Glutamatergic neuron (in vitro differentiated cells): ENCODE results near the gene PRODH2. TPM values are rescaled to one million over a fixed set of nuclear protein-coding genes. Genes with fewer than 3 reads are reported as not detected.

Experiments used
- DNase-seq: peaks from one replicate; pipeline ENCODE4 v3.0.0; 2022
- H3K27ac Mint-ChIP-seq: one replicate; pipeline ENCODE4 v1.8.0; 2020; ENCODE audit warnings: mild to moderate bottlenecking, mixed read lengths, inconsistent platforms; ENCODE audit not compliant: unreplicated experiment
- H3K27me3 Mint-ChIP-seq: one replicate; pipeline ENCODE4 v1.8.0; 2020; ENCODE audit warnings: mild to moderate bottlenecking, moderate library complexity, mixed read lengths, inconsistent platforms; ENCODE audit not compliant: unreplicated experiment
- H3K36me3 Mint-ChIP-seq: one replicate; pipeline ENCODE4 v1.8.0; 2020; ENCODE audit warnings: mild to moderate bottlenecking, mixed read lengths, inconsistent platforms; ENCODE audit not compliant: unreplicated experiment
- H3K4me1 Mint-ChIP-seq: one replicate; pipeline ENCODE4 v1.8.0; 2020; ENCODE audit warnings: mild to moderate bottlenecking, low read depth, mixed read lengths, inconsistent platforms; ENCODE audit not compliant: unreplicated experiment
- H3K4me3 Mint-ChIP-seq: one replicate; pipeline ENCODE4 v1.8.0; 2020; ENCODE audit warnings: mild to moderate bottlenecking, mixed read lengths, inconsistent platforms; ENCODE audit not compliant: unreplicated experiment
- H3K9me3 Mint-ChIP-seq: one replicate; pipeline ENCODE4 v1.8.0; 2020; ENCODE audit warnings: mild to moderate bottlenecking, moderate library complexity, mixed read lengths, inconsistent platforms; ENCODE audit not compliant: unreplicated experiment
- total RNA-seq: library from RNA; stranded (reverse); fragmentation: NEBNext Ultra II Directional; extraction: Animal tissue kit (Norgen Biotek cat#: 25700); gene quantifications from one replicate; pipeline ENCODE4 v1.2.1, GENCODE V29; 2021; ENCODE audit not compliant: unreplicated experiment
- TF ChIP-seq, protein P1 (sequence below): fragments of 200-600 bp; sonication (generic); IDR thresholded peaks from one replicate; pipeline ENCODE4 v1.5.0; 2021; ENCODE audit not compliant: partially characterized antibody, unreplicated experiment

PRODH2 gene
- total RNA-seq, 1 donor from 2014 or later = 0.64 TPM

GRCh38 chr19:35846038-35846668, 33.5 kb upstream of the PRODH2 start:
- TF ChIP-seq, protein P1, sequence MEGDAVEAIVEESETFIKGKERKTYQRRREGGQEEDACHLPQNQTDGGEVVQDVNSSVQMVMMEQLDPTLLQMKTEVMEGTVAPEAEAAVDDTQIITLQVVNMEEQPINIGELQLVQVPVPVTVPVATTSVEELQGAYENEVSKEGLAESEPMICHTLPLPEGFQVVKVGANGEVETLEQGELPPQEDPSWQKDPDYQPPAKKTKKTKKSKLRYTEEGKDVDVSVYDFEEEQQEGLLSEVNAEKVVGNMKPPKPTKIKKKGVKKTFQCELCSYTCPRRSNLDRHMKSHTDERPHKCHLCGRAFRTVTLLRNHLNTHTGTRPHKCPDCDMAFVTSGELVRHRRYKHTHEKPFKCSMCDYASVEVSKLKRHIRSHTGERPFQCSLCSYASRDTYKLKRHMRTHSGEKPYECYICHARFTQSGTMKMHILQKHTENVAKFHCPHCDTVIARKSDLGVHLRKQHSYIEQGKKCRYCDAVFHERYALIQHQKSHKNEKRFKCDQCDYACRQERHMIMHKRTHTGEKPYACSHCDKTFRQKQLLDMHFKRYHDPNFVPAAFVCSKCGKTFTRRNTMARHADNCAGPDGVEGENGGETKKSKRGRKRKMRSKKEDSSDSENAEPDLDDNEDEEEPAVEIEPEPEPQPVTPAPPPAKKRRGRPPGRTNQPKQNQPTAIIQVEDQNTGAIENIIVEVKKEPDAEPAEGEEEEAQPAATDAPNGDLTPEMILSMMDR = no peak
- Mint-ChIP-seq H3K4me3 (peak overlapping the region; percentile 83), H3K27ac (no peak overlapping the region), H3K36me3 (peaks cover 30% of the 10 kb centered on the region), H3K4me1 (peaks cover 15% of the 10 kb centered on the region), H3K9me3 (peaks cover 20% of the 10 kb centered on the region), H3K27me3 (peaks cover 30% of the 10 kb centered on the region)
- DNase-seq = no peak

- peaks cover 20% of the 10 kb centered on the region for H3K9me3 Mint-ChIP-seq
- peaks cover 30% of the 10 kb centered on the region for H3K27me3 Mint-ChIP-seq
- DNase-seq = peak; percentile 43
- H3K4me3 Mint-ChIP-seq = peak overlapping the region; percentile 90
- no peak overlapping the region for H3K27ac Mint-ChIP-seq
- peaks cover 15% of the 10 kb centered on the region for H3K4me1 Mint-ChIP-seq
- H3K36me3 Mint-ChIP-seq = peaks cover 30% of the 10 kb centered on the region
- TF ChIP-seq, protein P1 = no peak
Observed at GRCh38 chr19:35845215-35846037, 32.8 kb upstream of the PRODH2 start.

DNA sequence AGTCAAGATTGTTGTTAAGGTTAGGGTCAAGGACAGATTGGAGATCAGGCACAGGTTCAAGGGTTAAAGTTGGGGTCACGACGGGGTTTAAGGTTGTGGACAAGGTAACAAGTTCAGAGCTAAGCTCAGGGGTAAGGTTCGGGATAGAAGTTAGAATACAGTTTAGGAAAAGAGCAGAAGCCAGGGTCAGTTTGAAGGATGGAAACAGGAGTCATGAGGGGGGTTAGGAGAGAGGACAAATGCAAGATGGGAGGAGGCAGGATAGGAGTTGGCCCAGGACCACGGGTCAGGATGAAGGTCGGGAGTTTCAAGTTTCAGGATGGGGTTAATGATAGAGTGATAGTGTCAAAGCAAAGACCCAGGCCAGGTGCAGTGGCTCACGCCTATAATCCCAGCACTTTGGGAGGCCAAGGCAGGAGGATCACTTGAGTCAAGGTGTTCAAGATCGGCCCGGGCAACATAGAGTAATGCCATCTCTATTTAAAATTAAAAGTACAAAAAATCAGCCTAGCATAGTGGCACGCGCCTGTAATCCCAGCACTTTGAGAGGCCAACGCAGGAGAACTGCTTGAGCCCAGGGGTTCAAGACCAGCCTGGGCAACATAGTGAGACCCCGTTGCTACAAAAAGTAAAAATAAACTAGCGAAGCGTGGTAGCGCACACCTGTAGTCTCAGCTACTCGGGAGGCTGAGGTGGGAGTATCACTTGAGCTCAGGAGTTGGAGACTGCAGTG, 32.0 kb upstream of the PRODH2 start:
- Mint-ChIP-seq H3K9me3 (peaks cover 20% of the 10 kb centered on the region), H3K27ac (no peak overlapping the region), H3K36me3 (peaks cover 30% of the 10 kb centered on the region), H3K27me3 (peaks cover 30% of the 10 kb centered on the region), H3K4me1 (peaks cover 15% of the 10 kb centered on the region), H3K4me3 (peak overlapping the region; percentile 90)
- TF ChIP-seq, protein P1 = no peak
- DNase-seq = no peak

GRCh38 chr19:35843676-35844481, 31.2 kb upstream of the PRODH2 start:
- peak; percentile 43 for DNase-seq
- peaks cover 20% of the 10 kb centered on the region for H3K9me3 Mint-ChIP-seq
- peaks cover 30% of the 10 kb centered on the region for H3K27me3 Mint-ChIP-seq
- peaks cover 30% of the 10 kb centered on the region for H3K36me3 Mint-ChIP-seq
- H3K4me1 Mint-ChIP-seq = peaks cover 15% of the 10 kb centered on the region
- H3K4me3 Mint-ChIP-seq = peak overlapping the region; percentile 90
- TF ChIP-seq, protein P1 = no peak
- no peak overlapping the region for H3K27ac Mint-ChIP-seq
